Mucosa of gallbladder (tissue), 1 donor: Measurements from ENCODE around the gene STIM1. TPM values are rescaled to one million over a fixed set of nuclear protein-coding genes. Genes with fewer than 3 reads are reported as not detected.

Experiments
- DNase-seq: peaks from one replicate; pipeline ENCODE4 v3.0.0-alpha.2; 2020; ENCODE audit warnings: low spot score
- total RNA-seq: library from RNA; stranded (reverse); gene quantifications from one replicate; pipeline ENCODE4 v1.2.1, GENCODE V29; 2021
- donor health status: DM: no; HTN: no; CAD: no.

STIM1 gene
- total RNA-seq, 1 donor from 2014 or later: 123 TPM

DNA sequence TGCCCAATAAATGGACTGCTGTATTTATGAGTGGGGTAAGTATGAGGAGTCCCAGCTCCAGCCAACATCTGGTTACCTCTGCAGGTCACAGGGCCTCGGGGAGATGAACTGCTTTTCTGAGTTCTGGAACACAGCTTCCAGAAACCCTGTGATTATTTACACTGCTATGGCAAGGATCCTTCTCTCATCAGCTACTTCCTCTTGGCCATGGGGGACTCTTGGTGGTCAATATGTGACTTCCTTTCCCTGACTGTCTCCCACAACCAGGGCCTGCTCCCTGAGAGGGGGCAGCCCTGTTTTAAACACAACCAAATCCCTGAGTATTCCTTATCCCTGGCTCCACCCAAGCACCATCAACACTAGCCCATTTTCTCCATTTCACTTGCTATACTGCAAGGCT, 24.7 kb upstream of the STIM1 start:
- no peak for DNase-seq

DNA sequence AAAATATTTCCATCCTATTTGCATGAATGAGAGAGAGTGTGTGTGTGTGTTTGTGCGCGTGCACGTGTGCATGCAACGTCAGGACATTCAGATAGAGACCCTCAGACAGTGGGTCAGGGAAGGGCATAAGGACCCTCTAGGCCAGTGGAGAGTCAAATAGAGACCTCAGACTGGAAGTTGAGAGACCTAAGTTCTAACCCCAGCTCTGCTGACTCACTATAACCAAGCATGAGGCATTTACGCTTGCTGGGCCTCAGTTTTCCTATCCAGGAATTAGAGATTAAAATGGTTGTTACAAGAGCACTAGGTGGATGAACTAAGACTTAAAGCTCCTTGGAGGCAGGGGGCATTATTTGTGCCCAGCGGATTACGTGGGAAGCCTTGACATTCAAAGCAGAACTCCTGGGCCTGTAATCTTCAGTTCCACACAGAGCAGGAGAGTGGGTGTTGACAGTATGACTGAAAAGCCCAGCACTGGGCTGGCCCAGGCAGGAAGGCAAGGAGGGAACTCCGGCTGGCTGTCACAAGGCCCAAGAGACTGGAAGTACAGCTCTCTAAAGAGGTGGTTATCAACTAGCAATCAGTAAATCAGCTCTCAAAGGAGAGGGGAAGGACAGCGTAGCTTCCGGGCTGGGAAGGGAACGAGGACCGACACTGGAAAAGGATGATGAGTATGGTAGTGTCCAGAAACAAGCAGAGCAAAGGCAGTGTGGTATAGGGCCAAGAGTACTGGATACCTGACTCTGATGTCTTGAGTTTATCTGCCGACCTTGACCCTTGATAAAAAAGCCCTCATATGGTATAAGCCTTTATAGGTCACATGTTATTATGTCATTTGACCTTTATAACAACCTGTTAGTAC, 23.9 kb upstream of the STIM1 start:
- no peak for DNase-seq

DNA sequence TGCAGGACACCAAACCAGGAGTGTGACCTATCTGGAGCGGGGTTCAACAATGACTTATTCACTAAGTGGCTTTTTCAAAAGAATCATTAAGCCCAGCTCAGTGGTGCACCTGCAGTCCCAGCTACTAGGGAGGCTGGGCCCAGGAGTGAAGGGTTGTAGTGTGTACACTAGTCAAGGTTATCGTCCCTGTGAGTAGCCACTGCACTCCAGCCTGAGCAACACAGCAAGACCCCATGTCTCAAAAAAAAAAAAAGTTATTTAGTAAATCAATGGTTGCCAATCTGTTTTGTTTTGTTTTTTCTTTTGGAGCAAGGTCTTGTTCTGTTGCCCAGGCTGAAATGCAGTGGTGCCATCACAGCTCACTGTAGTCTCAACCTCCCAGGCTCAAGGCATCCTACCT, 22.6 kb upstream of the STIM1 start:
- DNase-seq: no peak

DNA sequence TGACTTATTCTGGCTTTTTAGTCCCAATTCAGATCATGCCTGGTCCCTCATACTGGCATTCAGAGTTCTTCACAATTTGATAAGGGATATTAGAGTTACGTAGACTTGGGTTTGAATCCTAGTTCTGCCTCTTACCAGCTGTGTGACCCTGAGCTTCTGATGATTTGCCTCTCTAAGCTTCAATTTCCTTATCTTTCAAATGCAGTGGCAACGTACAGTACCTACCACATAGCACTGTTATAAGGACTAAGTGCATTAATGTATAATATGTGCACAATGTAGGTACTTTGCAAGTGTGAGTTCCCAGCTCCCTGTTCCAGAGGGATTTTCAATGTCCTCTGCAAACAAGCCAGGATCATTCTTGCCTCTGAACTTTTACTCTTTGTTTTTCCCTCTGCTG, 22.0 kb upstream of the STIM1 start:
- DNase-seq: no peak

DNA sequence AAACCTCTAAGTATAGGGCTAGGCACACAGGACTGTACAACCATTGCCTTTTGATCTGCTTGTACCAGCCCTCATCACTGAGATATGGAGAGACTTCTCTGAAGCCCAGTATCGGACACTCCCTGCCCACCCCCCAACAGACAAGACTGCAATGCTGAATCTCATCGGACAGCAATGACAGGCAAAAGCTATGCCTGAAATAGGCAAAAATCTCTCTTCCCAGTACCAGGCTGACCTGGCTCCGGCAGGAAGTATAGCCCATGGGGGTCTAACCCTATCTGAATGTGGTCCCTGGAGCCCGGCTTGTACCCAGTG, 21.2 kb upstream of the STIM1 start:
- DNase-seq: no peak

DNA sequence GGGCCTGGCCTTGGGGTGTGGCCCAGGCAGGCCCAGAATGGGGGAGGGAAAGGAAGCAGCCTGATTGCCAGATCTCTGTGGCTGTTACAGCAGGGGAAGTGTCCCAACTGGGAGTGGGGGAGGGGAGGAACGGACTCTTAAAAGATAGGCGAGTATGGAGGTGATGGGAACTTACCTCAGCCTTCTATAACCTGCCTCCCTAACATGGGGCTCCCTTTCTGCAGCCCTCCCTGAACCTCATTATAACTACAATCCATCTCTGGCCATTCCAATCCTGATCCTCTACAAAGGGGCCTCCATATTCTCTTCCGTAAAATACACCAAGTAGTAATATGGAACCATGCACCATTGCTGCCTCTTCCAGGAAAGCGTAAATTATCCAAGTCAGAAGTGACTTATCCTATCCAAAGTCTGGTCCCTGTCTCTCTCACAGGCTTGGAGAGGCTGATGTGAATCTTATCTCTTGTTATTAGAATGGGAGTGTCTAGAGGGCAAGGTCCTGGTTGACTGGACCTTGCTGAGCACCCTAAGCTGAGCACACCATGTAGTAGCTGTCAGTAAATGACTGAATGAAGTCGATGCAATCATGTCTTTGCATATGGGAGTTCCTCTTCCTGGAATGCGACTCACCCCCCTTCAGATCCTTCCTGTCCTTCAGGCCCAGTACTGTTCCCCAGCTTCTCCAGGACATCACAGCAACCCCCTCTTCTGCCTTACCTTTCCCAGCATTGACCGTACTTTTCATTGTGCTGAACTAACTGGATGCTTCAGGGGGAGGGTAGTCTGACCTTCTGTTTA, 20.6 kb upstream of the STIM1 start:
- DNase-seq: no peak

DNA sequence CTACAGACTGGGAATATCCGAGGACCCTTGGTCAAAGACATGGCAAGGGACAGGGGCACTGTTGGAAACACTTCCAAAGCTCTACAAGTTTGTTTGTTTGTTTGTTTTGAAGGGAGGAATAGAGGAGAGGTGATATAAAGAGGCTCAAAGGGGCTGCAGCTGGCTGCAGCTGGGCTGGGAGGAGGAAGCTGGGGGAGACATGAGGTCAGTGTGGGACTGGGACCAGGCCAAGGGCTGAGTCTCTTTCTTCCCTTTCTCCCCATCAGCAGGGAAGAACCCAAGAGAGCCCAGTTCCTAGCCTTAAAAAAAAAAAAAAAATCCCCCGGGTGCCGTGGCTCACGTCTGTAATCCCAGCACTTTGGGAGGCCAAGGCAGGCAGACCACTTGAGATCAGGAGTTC, 19.7 kb upstream of the STIM1 start:
- no peak for DNase-seq

DNA sequence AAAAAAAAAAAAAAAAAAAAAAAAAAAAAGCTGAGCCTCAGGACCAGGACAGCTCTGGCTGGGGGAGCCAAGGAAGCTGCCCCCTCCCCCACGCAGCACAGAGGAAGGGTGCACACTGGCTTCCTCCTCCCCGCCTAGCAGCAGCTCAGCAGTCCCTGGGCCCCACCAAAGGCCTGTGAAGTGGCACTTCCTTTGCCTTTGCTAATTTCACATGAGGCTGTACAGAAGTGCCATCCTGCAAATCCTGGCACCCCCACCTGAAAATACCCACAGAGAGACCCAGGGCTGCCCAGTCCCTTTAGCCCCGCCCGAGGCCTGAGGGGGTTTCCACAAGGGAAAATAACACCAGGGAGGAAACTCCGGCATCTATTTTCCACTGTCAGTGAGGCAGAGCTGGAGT, 18.6 kb upstream of the STIM1 start:
- no peak for DNase-seq

DNA sequence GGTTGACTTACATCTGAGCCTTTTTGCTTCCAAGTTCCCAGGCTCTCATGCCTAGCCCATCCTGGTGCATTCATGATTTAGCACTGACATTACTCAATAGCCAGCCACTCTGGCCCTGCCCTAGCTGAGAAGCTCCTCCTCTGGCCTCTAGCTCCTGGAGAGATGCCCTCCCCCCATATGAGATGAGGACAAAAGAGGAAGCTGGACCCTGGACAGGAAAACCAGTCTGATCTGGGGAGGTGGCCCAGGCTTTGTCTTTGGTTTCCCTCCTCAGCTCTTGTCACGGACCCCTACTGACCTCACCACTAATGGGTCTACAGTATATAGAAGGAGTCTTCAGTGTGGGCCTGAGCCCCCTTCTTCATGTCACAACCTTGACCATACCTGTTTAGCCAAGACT, 17.7 kb upstream of the STIM1 start:
- peak; percentile 43 for DNase-seq

DNA sequence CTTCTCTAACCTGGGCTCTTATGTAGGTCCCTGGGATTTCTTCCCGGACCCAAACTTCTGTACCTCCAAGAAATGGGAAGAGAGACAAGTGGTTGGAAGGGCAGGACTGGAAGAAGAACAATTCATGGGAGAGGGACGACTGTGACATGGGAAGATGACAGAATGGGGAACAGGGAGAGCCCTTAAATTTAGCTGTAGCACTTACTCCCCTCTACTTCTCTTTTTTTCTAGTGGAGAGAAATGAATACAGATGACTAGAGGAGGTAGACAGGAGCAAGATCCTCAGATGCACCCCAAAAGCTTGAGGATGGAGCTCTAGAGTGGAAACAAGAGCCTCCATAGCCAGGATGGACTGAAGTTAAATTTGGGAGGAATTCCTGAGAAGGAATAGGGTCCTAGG, 17.0 kb upstream of the STIM1 start:
- DNase-seq: no peak

DNA sequence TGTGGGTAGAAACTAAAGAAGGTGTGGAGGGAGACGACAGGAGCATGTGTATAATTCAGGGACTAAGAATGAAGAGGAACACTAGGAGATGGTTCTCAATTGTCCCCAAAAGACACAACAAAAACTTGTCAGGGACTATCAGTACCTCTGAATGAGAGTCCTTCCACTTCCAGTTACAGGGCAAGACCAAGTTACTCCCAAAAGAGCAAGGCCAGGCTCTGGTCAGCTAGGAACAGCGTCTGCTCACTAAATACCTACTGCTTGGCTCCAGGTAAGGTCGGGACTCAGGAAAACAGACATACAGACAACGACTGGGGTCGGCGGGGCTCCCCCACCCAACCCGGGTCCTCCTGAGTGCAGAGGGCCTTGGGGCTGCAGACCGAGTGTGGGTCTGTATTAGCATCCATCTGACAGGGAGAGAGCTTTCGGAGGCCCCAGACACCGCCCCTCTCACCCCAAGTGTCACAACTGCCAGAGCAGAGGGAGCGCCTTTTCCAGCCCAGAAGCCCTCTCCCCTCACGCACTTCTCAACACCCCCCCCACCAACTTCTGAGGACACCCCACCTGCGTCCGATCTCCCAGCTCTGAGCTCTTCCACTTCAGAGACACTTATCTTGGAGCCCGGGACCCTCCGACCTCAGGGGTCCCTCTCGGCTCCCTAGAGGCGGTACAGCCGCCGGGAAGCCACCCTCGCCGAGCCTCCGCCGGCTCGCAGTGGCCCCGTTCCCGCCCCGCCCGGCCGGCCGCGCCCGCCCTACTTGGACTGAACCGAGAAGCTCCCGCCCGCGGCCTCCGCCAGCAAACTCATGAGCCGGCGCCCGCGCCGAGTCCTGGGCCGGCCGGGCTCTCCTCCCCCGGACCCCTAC, 15.2 kb upstream of the STIM1 start:
- no peak for DNase-seq

DNA sequence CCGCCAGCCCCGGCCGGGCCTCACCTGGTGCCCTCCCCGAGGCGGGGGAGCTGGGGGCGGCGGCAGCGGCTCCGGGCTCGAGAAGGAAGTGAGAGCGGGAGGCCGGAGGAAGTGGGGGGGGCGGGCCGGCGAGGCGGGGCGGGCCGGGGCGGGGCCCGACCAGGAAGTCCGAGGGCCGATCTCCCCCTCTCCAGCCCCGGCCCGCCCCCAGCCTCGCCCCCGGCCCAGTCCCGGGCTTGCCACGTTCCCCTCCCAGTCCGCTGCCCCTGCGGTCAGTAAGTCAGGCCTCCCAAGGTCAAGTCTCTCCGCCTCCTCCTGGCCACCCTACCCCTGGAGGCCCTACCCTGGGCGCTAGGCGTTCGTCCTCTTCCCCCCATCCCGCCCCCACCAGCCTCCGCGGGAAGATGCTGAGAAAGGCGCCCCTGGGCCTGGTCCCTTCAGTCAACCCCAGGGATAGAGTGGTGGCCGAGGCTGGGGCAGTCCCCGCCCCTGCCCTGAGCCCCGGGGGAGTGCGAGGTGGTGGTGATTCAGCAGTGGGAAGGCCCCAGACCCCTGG, 14.5 kb upstream of the STIM1 start, which contains the start of gene RHOG:
TSS of gene RHOG (minus strand) at position 90 of the 556 bp plus-strand sequence. CDS start 12,821 bp downstream, outside the sequence.
- DNase-seq: peak; percentile 74

DNA sequence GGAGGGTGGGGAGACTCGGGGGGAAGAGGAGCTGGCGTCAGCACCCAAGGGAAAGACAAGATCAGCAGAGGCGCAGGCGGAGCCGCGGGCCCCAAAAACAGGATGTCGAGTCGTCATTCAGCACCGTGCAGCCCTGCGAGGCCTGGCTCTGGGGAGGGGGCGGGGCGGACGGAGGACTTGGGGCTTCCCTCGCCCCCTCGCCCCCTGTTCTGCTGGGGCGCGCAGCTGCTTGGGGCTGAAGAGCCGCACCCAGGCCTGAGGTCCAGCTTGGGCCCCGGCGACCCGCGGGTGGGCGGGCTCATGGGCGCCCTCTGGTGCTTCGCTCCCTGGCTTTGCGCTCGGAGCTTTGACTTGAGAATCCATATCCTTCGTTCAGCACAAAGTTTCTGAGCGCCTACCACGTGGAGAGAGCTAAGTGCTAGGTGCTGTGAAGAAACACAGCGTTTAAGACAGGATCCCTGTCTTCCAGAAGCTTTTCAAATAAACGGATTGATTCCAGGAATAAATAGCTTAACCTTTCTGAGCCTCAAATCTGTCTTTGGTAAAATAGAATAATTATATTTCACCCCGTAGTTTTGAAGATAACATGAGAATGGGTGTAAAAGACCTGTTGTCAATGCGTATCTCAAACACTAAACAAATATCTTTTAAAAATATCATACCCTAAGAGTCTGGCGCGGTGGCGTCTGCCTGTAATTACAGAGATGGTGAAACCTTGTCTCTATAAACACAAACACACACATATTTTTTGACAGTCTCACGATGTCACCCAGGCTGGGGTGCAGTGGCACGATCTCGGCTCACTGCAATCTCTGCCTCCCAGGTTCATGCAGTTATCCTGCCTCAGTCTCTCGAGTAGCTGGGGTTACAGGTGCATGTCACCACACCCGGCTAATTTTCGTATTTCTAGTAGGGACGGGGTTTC, 13.8 kb upstream of the STIM1 start:
- DNase-seq: peak; percentile 88

DNA sequence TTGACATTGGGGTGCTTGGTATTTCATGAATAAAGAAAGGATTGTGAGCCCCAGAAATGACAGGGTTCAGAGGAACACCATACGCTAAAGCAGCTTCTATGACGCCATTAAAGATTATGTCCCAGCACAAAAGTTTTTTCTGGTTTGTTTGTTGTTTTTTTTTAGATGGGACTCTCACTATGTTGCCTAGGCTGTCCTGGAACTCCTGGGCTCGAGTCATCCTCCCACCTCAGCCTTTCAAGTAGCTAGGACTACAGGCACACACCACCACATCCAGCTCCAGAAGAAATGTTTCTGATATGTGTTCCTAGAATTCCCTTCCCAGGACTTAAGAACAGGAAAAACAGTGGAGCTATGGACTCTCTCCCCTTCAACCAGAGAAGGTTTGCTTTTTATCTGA, 12.1 kb upstream of the STIM1 start:
- DNase-seq: no peak

DNA sequence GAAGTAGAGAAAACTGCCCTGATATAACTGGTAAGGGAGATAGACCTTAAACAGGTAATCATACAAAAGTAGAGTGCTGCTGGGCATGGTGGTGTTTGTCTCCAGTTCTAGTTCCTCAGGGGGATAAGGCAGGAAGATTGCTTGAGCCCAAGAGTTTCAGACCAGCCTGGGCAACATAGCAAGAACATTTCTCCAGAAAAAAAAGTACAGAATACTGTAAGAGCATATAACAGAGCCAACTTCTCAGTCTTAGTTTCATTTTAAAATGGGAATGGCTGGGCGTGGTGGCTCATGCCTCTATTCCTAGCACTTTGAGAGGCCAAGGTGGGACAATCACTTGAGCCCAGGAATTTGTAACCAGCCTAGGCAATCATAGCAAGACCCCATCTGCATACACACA, 10.2 kb upstream of the STIM1 start:
- no peak for DNase-seq

DNA sequence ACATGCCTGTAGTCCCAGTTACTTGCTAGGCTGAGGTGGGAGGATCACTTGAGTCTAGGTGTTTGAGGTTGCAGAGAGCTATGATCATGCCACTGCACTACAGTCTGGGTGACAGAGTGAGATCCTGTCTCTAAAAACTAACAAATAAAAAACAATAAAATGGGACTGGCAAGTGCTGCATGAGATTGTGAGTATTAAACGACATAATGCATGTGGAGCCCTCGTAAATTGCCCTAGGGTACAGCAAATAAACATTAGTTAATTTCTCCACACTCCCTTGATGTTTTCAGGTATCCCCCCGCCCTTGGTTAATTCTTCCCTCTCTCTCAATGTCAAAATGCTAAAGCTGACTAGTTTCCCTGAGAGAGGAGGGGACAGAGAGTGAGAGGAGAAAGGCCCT, 9.8 kb upstream of the STIM1 start:
- DNase-seq: no peak

DNA sequence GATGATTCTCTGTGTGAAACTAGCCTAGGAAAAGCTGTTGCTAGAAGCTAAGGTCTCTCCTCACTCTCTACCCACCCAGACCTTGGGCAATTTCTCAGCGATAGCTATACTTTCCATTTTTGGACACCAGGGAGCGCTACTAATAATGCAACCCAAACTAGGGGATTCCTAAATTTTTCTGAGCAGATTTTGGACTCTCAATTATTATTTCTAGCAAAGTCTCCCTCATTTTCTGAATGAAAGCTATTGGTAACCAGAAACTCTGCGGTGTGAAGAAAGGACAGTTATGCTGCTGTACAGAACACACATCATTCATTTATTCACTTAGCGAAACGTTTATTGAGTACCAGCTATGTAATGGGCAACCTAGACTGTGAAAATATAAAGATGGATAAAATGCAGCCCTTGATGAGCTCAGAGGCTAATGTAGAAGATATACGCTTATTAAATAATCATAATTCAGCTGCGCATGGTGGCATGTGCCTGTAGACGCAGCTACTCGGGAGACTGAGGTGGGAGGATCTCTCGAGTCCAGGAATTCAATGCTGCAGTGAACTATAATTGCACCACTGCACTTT, 6.1 kb upstream of the STIM1 start:
- peak; percentile 46 for DNase-seq

DNA sequence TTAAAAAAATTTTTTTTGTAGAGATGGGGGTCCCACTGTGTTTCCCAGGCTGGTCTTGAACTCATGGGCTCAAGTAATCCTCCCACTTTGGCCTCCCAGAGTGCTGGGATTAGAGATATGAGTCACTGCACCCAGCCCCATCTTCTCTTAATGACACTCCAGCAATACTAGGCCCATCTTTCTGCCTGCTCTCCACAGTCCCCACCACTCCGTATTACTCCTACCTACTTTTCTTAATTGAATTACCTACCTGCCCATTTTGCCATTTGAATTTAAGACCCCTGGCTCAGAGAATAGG, 2.0 kb upstream of the STIM1 start:
- no peak for DNase-seq

DNA sequence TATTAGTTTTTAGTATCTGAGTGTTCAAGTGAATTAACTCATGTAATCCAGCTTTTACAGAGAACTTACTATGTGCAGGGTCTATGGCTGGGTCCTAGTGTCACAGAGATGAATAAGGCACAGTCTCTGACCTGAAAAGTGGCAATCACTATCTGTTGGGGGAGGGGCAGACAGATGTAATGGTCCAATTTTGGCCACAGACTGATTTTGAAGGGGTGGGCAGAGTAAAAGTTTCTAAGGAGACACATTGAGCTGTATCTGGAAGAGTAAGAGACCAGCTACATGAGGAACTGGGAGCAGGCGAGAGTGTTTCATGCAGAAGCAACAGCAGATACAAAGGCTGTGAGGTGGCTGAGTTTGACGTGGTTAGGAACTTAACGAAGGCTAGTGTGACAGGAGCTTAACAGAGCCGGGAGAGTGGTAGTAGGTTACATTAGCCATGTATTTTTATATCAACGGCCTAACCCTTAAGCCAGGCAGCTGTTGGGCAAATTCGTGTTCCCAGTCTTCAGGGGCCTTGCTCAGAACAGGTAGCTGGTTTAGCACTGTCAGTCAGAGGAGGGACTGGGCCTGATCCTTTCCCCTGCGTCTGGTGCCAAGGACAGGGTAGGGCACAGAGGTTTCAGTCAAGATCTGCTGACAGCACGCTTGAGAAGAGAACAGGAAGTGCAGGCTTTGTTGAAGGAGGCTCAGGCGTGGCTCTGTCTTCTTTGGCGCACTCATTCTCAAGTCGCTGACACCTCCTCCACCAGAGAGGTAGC, 1.4 kb upstream of the STIM1 start:
- DNase-seq: peak; percentile 52

DNA sequence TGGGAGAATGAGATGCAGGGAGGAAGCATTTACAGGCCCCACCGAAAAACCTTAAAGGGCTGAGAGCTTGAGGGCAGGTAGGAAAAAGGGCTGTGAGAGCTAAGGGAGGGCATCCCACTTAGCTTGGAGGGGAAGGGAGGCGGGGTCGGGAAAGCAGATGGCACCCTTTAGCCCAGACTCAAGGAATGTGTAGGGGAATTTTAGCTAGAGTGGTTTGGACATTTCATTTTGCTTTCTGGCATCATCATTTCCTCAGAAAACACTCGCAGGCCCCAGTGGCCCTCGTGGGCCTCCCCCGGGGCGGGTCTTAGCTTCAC, 846 bp upstream of the STIM1 start:
- DNase-seq: no peak
